Pons (tissue), 1 donor: ENCODE results near the gene FAM20A.

Experiments
- DNase-seq: peaks from one replicate; pipeline ENCODE4 v3.0.0-alpha.2; 2016; ENCODE audit warnings: low spot score

FAM20A gene

GRCh38 chr17:68491381-68492231 is 109.6 kb downstream of the FAM20A start:
- DNase-seq: peak; percentile 86

GRCh38 chr17:68489919-68490318 is 111.2 kb downstream of the FAM20A start:
- no peak for DNase-seq
